Memory B cell (primary cell): ENCODE results near the gene ZBP1.
A peak's percentile ranks its signal among the peaks of the same experiment; 100 is the strongest.

Experiments
- ATAC-seq: fragments of 150-1000 bp; cut with Tn5 transposase; 2 replicates; pipeline ENCODE4 v1.10.0; 2021; ENCODE audit warnings: low read depth, mild to moderate bottlenecking, moderate library complexity
- DNase-seq, 2 donors: peaks; one replicate each; pipeline ENCODE4 v3.0.0; 2022; ENCODE audit warnings: low spot score in 2 of 2
- H3K27ac Mint-ChIP-seq: one replicate; pipeline ENCODE4 v1.8.0; 2022; ENCODE audit warnings: mild to moderate bottlenecking, moderate library complexity, mixed read lengths
- H3K27me3 Mint-ChIP-seq: one replicate; pipeline ENCODE4 v1.8.0; 2022; ENCODE audit warnings: mixed read lengths
- H3K36me3 Mint-ChIP-seq: one replicate; pipeline ENCODE4 v1.8.0; 2022; ENCODE audit warnings: mild to moderate bottlenecking, mixed read lengths
- H3K4me1 Mint-ChIP-seq: one replicate; pipeline ENCODE4 v1.8.0; 2022; ENCODE audit warnings: mixed read lengths
- H3K4me3 Mint-ChIP-seq: one replicate; pipeline ENCODE4 v1.8.0; 2022; ENCODE audit warnings: mild to moderate bottlenecking, moderate library complexity, mixed read lengths
- H3K9me3 Mint-ChIP-seq: one replicate; pipeline ENCODE4 v1.8.0; 2022; ENCODE audit warnings: mixed read lengths

Gene ZBP1

GRCh38 chr20:57596998-57597939 is 23.0 kb downstream of the ZBP1 start:
- Mint-ChIP-seq H3K27me3 (peaks cover 4% of the 10 kb centered on the region), H3K27ac (no peak overlapping the region), H3K4me3 (no peak overlapping the region), H3K4me1 (peaks cover 15% of the 10 kb centered on the region), H3K36me3 (no peaks in the 10 kb centered on the region), H3K9me3 (no peaks in the 10 kb centered on the region)
- ATAC-seq (peak; percentile 82), DNase-seq (peak; percentile 78 to 92)

GRCh38 chr20:57596358-57596757 is 23.9 kb downstream of the ZBP1 start:
- Mint-ChIP-seq H3K4me3 (no peak overlapping the region), H3K27ac (no peak overlapping the region), H3K36me3 (no peaks in the 10 kb centered on the region), H3K4me1 (peaks cover 15% of the 10 kb centered on the region), H3K9me3 (no peaks in the 10 kb centered on the region), H3K27me3 (peaks cover 6% of the 10 kb centered on the region)
- ATAC-seq: no peak
- no peak for DNase-seq

GRCh38 chr20:57595041-57596030 is 24.9 kb downstream of the ZBP1 start:
- H3K36me3 Mint-ChIP-seq: no peaks in the 10 kb centered on the region
- peaks cover 7% of the 10 kb centered on the region for H3K27me3 Mint-ChIP-seq
- H3K9me3 Mint-ChIP-seq: no peaks in the 10 kb centered on the region
- no peak overlapping the region for H3K4me3 Mint-ChIP-seq
- no peak for ATAC-seq
- no peak for DNase-seq
- no peak overlapping the region for H3K27ac Mint-ChIP-seq
- peaks cover 12% of the 10 kb centered on the region for H3K4me1 Mint-ChIP-seq

GRCh38 chr20:57594092-57594951 is 25.9 kb downstream of the ZBP1 start:
- Mint-ChIP-seq H3K27ac (no peak overlapping the region), H3K9me3 (no peaks in the 10 kb centered on the region), H3K4me1 (peaks cover 12% of the 10 kb centered on the region), H3K36me3 (no peaks in the 10 kb centered on the region), H3K27me3 (peaks cover 10% of the 10 kb centered on the region), H3K4me3 (no peak overlapping the region)
- ATAC-seq: peak; percentile 16
- peak; percentile 61 to 64 for DNase-seq

- Mint-ChIP-seq H3K4me1 (peaks cover 12% of the 10 kb centered on the region), H3K27ac (no peak overlapping the region), H3K9me3 (no peaks in the 10 kb centered on the region), H3K27me3 (peaks cover 10% of the 10 kb centered on the region), H3K36me3 (no peaks in the 10 kb centered on the region), H3K4me3 (no peak overlapping the region)
- no peak for DNase-seq
- no peak for ATAC-seq
Measured at GRCh38 chr20:57593134-57593886, 26.9 kb downstream of the ZBP1 start.

GRCh38 chr20:57592263-57593092 is 27.7 kb downstream of the ZBP1 start:
- H3K27me3 Mint-ChIP-seq: peaks cover 10% of the 10 kb centered on the region
- no peaks in the 10 kb centered on the region for H3K36me3 Mint-ChIP-seq
- no peak overlapping the region for H3K27ac Mint-ChIP-seq

GRCh38 chr20:57591289-57592229 is 28.7 kb downstream of the ZBP1 start:
- no peak overlapping the region for H3K4me3 Mint-ChIP-seq
- no peaks in the 10 kb centered on the region for H3K9me3 Mint-ChIP-seq
- DNase-seq: no peak

More at GRCh38 chr20:57592263-57593092, 27.7 kb downstream of the ZBP1 start:
- Mint-ChIP-seq H3K4me3 (no peak overlapping the region), H3K9me3 (no peaks in the 10 kb centered on the region), H3K4me1 (peaks cover 9% of the 10 kb centered on the region)
- DNase-seq (no peak), ATAC-seq (no peak)

GRCh38 chr20:57590485-57591288 is 29.5 kb downstream of the ZBP1 start:
- Mint-ChIP-seq H3K4me1 (peaks cover 8% of the 10 kb centered on the region), H3K9me3 (no peaks in the 10 kb centered on the region), H3K27me3 (peaks cover 12% of the 10 kb centered on the region), H3K4me3 (no peak overlapping the region), H3K27ac (no peak overlapping the region), H3K36me3 (peaks cover 2% of the 10 kb centered on the region)
- ATAC-seq (no peak), DNase-seq (no peak)

More at GRCh38 chr20:57591289-57592229, 28.7 kb downstream of the ZBP1 start:
- Mint-ChIP-seq H3K36me3 (no peaks in the 10 kb centered on the region), H3K4me1 (peaks cover 6% of the 10 kb centered on the region), H3K27me3 (peaks cover 10% of the 10 kb centered on the region), H3K27ac (no peak overlapping the region)
- ATAC-seq: no peak

GRCh38 chr20:57589728-57590484 is 30.3 kb downstream of the ZBP1 start:
- peaks cover 2% of the 10 kb centered on the region for H3K36me3 Mint-ChIP-seq
- no peaks in the 10 kb centered on the region for H3K9me3 Mint-ChIP-seq
- ATAC-seq (no peak), DNase-seq (no peak)
- no peak overlapping the region for H3K4me3 Mint-ChIP-seq
- H3K27ac Mint-ChIP-seq: no peak overlapping the region
- H3K27me3 Mint-ChIP-seq: peaks cover 17% of the 10 kb centered on the region
- peaks cover 12% of the 10 kb centered on the region for H3K4me1 Mint-ChIP-seq

GRCh38 chr20:57589123-57589727 is 31.0 kb downstream of the ZBP1 start:
- Mint-ChIP-seq H3K36me3 (peaks cover 2% of the 10 kb centered on the region), H3K9me3 (no peaks in the 10 kb centered on the region), H3K27me3 (peaks cover 21% of the 10 kb centered on the region), H3K4me1 (peaks cover 12% of the 10 kb centered on the region), H3K27ac (no peak overlapping the region), H3K4me3 (no peak overlapping the region)
- no peak for DNase-seq
- ATAC-seq: no peak
